AG04450 (cell line): ENCODE results near the gene MAP2. TPM values are rescaled to one million over a fixed set of nuclear protein-coding genes. Genes with fewer than 3 reads are reported as not detected.

Experiments used
- CTCF ChIA-PET: fragments of 300-600, 350-600 bp; formaldehyde crosslinking; extraction: SDS; loops from one replicate; lab custom pipeline; 2022; ENCODE audit warnings: antibody characterized with exemption, inconsistent platforms; lab: Charles Lee
- POLR2A ChIA-PET: fragments of 350-600 bp; formaldehyde crosslinking; extraction: SDS; loops from one replicate; lab custom pipeline; 2021; ENCODE audit warnings: antibody characterized with exemption, inconsistent platforms; lab: Yijun Ruan, JAX
- DNase-seq: peaks from one replicate; pipeline ENCODE4 v3.0.0-alpha.2; 2011; ENCODE audit warnings: low read depth, low spot score
- H3K27ac ChIP-seq: one replicate; pipeline ENCODE4 v1.5.1; 2012; ENCODE audit warnings: low read depth, low read length, control low read depth
- H3K27me3 ChIP-seq: one replicate; pipeline ENCODE4 v1.6.0; 2012; ENCODE audit warnings: low read length; ENCODE audit not compliant: control insufficient read depth, insufficient read depth
- H3K4me3 ChIP-seq: 2 replicates; pipeline ENCODE4 v1.5.1; 2011; ENCODE audit warnings: mild to moderate bottlenecking, low read depth, low read length, control low read depth
- H3K9me3 ChIP-seq: 2 replicates; pipeline ENCODE4 v1.5.1; 2012; ENCODE audit warnings: low read length; ENCODE audit not compliant: control insufficient read depth, insufficient read depth
- CTCF ChIP-seq: IDR thresholded peaks from 2 replicates; pipeline ENCODE4 v1.5.1; 2011; ENCODE audit warnings: low read depth, low read length, control low read depth, inconsistent platforms
- polyA plus RNA-seq: library from polyadenylated mRNA; depleted of rRNA; stranded (reverse); fragments of >200 nt; gene quantifications from 2 replicates; pipeline ENCODE4 v1.2.3, GENCODE V29; 2011

MAP2 gene
- polyA plus RNA-seq, 1 experiment: 0.69 TPM

DNA sequence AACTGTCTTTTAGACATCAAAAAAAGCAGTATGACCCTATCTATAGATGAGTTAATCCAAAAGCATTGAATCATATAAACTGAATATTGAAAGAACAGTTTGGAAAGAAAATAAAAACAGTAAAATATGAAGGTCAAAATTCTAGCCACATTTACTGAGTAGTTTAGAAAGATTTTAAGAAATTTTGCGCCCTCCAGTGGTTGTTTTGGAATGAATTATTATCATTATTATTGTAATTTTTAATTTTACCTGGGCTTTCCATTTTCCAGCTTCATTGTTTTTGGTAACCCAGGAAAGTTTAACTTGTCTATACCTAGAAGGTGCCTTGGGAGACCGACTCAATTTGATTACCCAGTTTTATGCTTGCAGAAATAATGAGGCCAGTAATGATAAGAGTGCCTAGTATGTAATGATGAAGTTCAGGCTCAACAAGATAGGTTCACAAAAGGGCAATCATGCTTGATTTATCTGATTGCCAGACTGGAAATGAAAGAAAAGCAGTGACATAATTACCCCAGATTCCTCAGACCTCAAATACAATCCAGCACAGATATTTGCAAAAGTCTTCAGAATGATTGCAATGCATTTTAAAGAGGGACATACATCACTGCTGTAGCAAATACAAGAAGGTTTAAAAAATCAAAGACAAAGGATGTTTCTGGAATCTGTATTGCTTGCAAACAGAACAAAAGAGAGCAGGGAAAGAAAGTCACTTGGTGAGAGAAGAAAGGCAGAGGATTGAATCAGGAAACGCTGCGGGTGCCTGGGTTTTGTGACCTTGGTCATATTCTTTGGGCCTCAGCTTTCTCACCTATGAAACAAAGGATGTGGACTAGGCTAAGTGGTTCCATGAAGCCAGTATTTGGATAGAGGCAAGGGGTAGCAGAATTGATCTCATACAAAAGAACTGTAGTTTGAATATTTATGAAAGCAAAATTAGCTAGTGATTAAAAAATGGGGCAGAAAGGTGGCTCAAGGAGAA, 153.8 kb downstream of the MAP2 start:
- no peaks in the 10 kb centered on the region for H3K27me3 ChIP-seq
- no peak overlapping the region for H3K4me3 ChIP-seq
- no peak for DNase-seq
- POLR2A ChIA-PET: no interaction called here
- H3K27ac ChIP-seq: no peak overlapping the region
- H3K9me3 ChIP-seq: no peaks in the 10 kb centered on the region
- CTCF ChIA-PET: interaction anchor here (0.6 to 5.4 kb wide), 17 partner anchors 9 to 384 kb away, joined by 3 to 143 read pairs (median 4); partner anchors contain the start of gene MAP2
- peak; percentile 38 for TF ChIP-seq CTCF

DNA sequence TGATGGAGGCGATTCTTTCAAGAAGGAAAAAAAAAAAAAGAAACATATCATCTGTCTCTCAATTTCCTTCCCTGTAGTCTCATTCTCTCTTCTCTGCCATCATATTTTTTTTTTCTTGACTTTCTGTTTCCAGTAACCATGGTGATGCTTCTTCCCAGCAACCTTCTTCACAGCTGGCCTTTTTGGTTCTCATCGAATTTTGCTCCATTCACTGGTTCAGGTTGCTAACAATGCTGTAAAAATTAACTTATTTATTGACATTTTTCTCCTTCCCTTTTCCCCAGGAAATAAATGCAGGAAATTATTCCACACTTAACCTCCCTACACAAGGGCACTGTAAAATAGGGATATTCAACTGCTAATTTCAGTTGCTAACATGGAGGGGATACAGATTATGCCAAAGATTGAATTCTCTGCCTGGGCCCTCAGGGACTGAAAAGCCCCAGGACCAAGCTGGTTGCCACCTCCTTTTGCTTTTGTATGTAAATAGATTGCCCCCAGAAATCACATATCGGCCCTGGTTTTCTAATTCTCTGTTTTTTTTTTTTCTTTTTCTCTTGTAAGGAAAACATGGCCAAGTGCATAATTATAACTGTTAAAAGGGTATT, 154.7 kb downstream of the MAP2 start:
- ChIA-PET CTCF (interaction anchor here (0.8 to 5.4 kb wide), 10 partner anchors 10 to 821 kb away, joined by 3 to 143 read pairs (median 11); partner anchors contain the start of gene MAP2), POLR2A (no interaction called here)
- Histone ChIP-seq H3K27ac (no peak overlapping the region), H3K9me3 (no peaks in the 10 kb centered on the region), H3K27me3 (no peaks in the 10 kb centered on the region), H3K4me3 (no peak overlapping the region)
- no peak for TF ChIP-seq CTCF
- no peak for DNase-seq

DNA sequence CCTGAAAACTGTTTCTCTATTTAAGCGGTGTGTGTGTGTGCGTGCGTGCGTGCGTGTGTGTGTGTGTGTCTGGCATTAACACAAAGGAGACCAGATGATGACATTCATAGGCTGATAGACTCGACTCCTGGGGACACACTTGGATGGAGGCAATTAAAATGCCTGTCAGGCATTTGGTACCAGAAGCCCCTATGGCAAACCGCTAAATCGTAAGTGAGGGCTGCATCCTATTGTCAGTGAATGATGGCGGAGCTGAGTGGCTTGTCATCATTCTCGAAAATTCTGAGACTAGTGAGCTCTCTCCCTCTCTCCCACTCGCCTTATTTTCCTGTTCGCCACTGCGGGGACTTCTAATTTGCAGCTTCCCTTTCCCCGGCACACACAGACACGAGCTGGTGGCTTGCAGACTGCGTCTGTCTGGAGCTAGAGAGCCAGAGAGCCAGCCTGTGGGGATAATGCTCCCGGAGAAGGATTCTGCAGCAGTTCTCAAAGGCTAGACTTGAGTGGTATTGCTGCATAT, 155.4 kb downstream of the MAP2 start:
- DNase-seq: no peak
- POLR2A ChIA-PET: no interaction called here
- CTCF ChIA-PET: interaction anchor here (0.8 to 5.4 kb wide), 12 partner anchors 9 to 820 kb away, joined by 3 to 143 read pairs (median 5); partner anchors contain the start of gene MAP2

DNA sequence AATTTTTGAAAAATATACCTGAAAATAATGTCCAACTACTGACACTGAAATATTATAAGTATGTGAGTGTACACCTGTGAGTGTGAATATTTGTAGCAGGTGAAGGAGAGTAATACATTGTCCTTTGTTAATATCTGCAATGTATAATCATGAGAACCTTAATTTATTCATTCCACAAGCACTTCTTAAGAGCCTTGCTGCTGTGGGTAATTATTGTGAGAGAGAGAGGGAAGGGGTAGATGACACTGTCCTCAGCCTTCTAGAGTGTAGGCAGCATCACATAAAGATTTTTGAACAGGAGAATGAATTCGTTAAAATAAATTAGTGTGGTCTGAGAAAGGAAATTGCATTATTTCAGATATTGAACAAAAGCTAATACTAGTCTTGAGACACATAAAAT, 157.2 kb downstream of the MAP2 start:
- Histone ChIP-seq H3K27me3 (no peaks in the 10 kb centered on the region), H3K4me3 (no peak overlapping the region), H3K9me3 (no peaks in the 10 kb centered on the region), H3K27ac (no peak overlapping the region)
- CTCF ChIA-PET: no interaction called here
- DNase-seq: no peak
- POLR2A ChIA-PET: no interaction called here
- no peak for TF ChIP-seq CTCF

More for the DNA sequence above, 155.4 kb downstream of the MAP2 start:
- TF ChIP-seq CTCF: no peak
- Histone ChIP-seq H3K4me3 (peak overlapping the region; percentile 41), H3K9me3 (no peaks in the 10 kb centered on the region), H3K27me3 (no peaks in the 10 kb centered on the region), H3K27ac (no peak overlapping the region)

GRCh38 chr2:209582281-209582680, 158.4 kb downstream of the MAP2 start:
- no peak for TF ChIP-seq CTCF
- DNase-seq: no peak
- CTCF ChIA-PET: no interaction called here

More at GRCh38 chr2:209582281-209582680, 158.4 kb downstream of the MAP2 start:
- H3K27me3 ChIP-seq: no peaks in the 10 kb centered on the region
- POLR2A ChIA-PET: no interaction called here
- H3K4me3 ChIP-seq: no peak overlapping the region
- no peak overlapping the region for H3K27ac ChIP-seq
- H3K9me3 ChIP-seq: no peaks in the 10 kb centered on the region
